Left lung (tissue), 10 donors: Measurements from ENCODE around the gene MSTN. TPM values are rescaled to one million over a fixed set of nuclear protein-coding genes. Genes with fewer than 3 reads are reported as not detected.
"Not testable (repeated sequence)": the region's sequence is repeated elsewhere in the genome, so short reads cannot be mapped to it uniquely, and the experiment has no call there.

Experiments
- ATAC-seq: fragments of 200-7000 bp; cut with Tn5 transposase; one replicate; pipeline ENCODE4 v1.9.1; 2020; ENCODE audit warnings: moderate library complexity
- DNase-seq, 4 donors: peaks; one replicate each; pipeline ENCODE4 v3.0.0-alpha.2; 2013 to 2020
- H3K27ac ChIP-seq, 2 donors: fragments of 200-600 bp; sonication (generic) in 1 of 2; one replicate each; pipeline versions ENCODE4 v1.5.0 to v1.8.0; 2020 to 2021
- H3K27me3 ChIP-seq, 2 donors: fragments of 200-600 bp; sonication (generic) in 1 of 2; one replicate each; pipeline versions ENCODE4 v1.5.0 to v1.8.0; 2020 to 2021
- H3K36me3 ChIP-seq, 2 donors: fragments of 200-600 bp; sonication (generic) in 1 of 2; one replicate each; pipeline versions ENCODE4 v1.5.0 to v1.8.0; 2020 to 2021
- H3K4me1 ChIP-seq, 2 donors: fragments of 200-600 bp; one replicate each; pipeline ENCODE4 v1.8.0; 2021
- H3K4me3 ChIP-seq, 2 donors: fragments of 200-600 bp; sonication (generic) in 1 of 2; one replicate each; pipeline versions ENCODE4 v1.5.0 to v1.8.0; 2020 to 2021; ENCODE audit warnings: mild to moderate bottlenecking in 1 of 2
- H3K9me3 ChIP-seq, 2 donors: fragments of 200-600 bp; sonication (generic) in 1 of 2; one replicate each; pipeline versions ENCODE4 v1.5.0 to v1.8.0; 2020 to 2021
- intact Hi-C, 2 donors: fragments of 100-400 bp; cut with DNase I; formaldehyde crosslinking; loops; one replicate each; pipeline versions ENCODE4 v1.11.2 to v1.14.2; 2022
- polyA plus RNA-seq, 6 donors: library from polyadenylated mRNA; unstranded; fragments of 120-200 nt; gene quantifications; one replicate each; pipeline ENCODE4 v1.2.1, GENCODE V29; 2013; ENCODE audit not compliant: insufficient read length in 6 of 6
- total RNA-seq, 2 donors: library from RNA; stranded (reverse); fragmentation: NEBNext Ultra II Directional; extraction: Animal tissue kit (Norgen Biotek cat#: 25700); gene quantifications; one replicate each; pipeline ENCODE4 v1.2.1, GENCODE V29; 2021
- TF ChIP-seq, protein P1 (sequence below), 2 donors: fragments of 200-600 bp; sonication (generic) in 1 of 2; IDR thresholded peaks; one replicate each; pipeline versions ENCODE4 v1.5.0 to v1.8.0; 2021; ENCODE audit warnings: antibody characterized with exemption in 2 of 2
- donor health status: DM: no; HTN: yes; CAD: no.
- donor health status: DM: no; HTN: no; CAD: no.

Gene MSTN
- total and polyA plus RNA-seq, 8 donors: 0.12 to 1.4 (median 1.2) TPM; not detected in 1

DNA sequence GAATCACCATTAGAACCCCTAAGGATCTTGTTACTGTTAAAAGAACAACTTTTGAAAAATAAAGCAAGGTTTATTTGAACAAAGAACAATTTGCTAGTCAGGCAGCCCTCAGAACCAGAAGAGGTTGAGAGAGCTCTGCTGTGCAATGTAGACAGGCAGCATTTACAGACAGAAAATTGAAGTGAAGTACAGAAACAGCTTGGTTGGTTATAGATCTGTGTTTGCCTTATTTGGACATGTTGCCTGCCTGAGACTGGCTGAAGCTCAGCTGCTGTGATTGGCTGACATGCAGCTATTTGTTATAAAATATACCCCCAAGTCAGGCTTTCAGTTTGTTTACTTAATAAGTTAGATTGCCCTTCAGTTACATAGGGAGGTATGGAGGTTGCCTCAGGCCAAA lies 12.5 kb downstream of the MSTN start:
- H3K9me3 ChIP-seq: no peaks in the 10 kb centered on the region
- DNase-seq (no peak), ATAC-seq (no peak)
- TF ChIP-seq, protein P1, sequence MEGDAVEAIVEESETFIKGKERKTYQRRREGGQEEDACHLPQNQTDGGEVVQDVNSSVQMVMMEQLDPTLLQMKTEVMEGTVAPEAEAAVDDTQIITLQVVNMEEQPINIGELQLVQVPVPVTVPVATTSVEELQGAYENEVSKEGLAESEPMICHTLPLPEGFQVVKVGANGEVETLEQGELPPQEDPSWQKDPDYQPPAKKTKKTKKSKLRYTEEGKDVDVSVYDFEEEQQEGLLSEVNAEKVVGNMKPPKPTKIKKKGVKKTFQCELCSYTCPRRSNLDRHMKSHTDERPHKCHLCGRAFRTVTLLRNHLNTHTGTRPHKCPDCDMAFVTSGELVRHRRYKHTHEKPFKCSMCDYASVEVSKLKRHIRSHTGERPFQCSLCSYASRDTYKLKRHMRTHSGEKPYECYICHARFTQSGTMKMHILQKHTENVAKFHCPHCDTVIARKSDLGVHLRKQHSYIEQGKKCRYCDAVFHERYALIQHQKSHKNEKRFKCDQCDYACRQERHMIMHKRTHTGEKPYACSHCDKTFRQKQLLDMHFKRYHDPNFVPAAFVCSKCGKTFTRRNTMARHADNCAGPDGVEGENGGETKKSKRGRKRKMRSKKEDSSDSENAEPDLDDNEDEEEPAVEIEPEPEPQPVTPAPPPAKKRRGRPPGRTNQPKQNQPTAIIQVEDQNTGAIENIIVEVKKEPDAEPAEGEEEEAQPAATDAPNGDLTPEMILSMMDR (IDR thresholded peaks at IDR 0.05): no peak
- no peaks in the 10 kb centered on the region for H3K36me3 ChIP-seq
- intact Hi-C loops: no loop called here
- no peaks in the 10 kb centered on the region for H3K27me3 ChIP-seq
- H3K4me1 ChIP-seq: no peaks in the 10 kb centered on the region
- no peak overlapping the region for H3K27ac ChIP-seq
- no peak overlapping the region for H3K4me3 ChIP-seq

DNA sequence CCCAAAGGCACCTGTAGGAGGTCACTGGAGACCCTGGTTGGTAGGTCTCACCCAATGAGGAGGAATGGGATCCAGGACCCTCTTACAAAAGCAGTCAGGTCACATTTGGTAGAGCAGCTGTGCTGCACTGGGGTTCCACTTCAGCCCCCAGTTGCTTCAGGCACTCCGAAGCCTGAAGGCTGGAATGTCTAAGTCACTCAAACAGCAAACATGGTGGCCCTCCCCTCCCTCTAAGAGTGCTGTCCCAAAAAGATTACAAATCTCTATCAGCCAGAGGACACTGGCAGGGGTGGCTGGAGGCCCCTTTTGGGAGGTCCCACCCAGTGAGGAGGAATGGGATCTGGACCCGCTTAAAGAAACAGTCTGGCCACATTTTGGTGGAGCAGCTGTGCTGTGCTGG lies 17.7 kb downstream of the MSTN start:
- ATAC-seq (no peak), DNase-seq (no peak)
- Histone ChIP-seq H3K36me3 (no peaks in the 10 kb centered on the region), H3K27me3 (no peaks in the 10 kb centered on the region), H3K4me3 (no peak overlapping the region), H3K27ac (no peak overlapping the region), H3K9me3 (no peaks in the 10 kb centered on the region), H3K4me1 (no peaks in the 10 kb centered on the region)
- TF ChIP-seq, protein P1 (IDR thresholded peaks at IDR 0.05): no peak
- intact Hi-C loops: no loop called here

DNA sequence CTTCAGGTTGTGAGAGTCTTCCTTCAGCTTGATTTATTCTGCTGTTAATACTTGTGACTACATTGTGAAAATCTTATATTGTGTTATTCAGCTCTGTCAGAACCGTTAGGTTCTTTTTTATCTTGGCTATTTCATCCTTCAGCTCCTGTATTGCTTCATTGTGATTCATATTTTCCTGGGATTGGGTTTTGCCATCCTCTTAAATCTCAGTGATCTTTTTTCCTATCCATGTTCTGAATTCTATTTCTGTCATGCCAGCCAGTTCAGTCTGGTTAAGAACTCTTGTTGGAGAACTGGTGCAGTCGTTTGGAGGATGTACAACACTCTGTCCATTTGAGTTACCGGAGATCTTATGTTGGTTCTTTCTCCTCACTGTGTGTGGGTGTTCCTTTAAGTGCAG lies 19.1 kb downstream of the MSTN start:
- ATAC-seq: no peak

DNA sequence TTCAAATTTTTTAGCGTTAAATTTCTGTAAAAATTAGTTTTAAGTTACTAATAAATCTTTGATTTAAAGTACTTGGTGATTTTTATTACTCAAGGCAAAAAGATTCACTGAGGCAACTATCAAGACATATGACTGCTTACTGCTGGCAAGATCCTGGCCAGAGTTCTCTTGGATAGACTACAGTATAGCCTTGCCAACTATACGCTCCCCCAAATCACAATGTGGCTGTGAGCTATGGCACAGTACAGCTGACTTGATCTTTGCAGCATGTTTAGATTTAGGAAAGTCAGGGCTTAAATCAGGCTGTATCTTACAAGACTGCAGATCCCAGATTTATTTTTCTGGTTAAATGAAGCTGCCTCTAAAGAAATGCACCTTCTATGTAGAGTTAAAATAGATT lies 26.5 kb downstream of the MSTN start:
- no peak overlapping the region for H3K27ac ChIP-seq
- TF ChIP-seq, protein P1 (IDR thresholded peaks at IDR 0.05): no peak
- no peaks in the 10 kb centered on the region for H3K36me3 ChIP-seq
- H3K4me1 ChIP-seq: no peaks in the 10 kb centered on the region
- DNase-seq (no peak), ATAC-seq (no peak)
- H3K27me3 ChIP-seq: no peaks in the 10 kb centered on the region
- no peak overlapping the region for H3K4me3 ChIP-seq
- intact Hi-C loops: no loop called here
- H3K9me3 ChIP-seq: no peaks in the 10 kb centered on the region

More for the DNA sequence above, 19.1 kb downstream of the MSTN start:
- intact Hi-C loops: no loop called here
- Histone ChIP-seq H3K27me3 (no peaks in the 10 kb centered on the region), H3K4me1 (no peaks in the 10 kb centered on the region), H3K4me3 (no peak overlapping the region), H3K27ac (no peak overlapping the region), H3K36me3 (no peaks in the 10 kb centered on the region), H3K9me3 (no peaks in the 10 kb centered on the region)
- TF ChIP-seq, protein P1 (IDR thresholded peaks at IDR 0.05): no peak
- no peak for DNase-seq

DNA sequence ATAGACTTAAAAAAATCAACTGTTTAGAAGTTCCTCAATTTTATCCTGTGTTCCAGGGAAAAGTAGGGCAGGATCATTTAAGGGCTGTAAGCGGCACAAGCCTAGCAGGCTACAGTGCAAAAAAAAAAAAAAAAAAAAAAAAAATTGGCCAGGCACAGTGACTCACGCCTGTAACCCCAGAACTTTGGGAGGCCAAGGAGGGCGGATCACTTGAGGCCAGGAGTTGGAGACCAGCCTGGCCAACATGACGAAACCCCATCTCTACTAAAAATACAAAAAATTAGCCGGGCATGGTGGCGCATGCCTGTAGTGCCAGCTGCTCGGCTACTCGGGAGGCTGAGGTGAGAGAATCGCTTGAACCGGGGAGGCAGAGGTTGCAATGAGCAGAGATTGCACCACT lies 28.1 kb downstream of the MSTN start:
- intact Hi-C loops, H3K36me3 ChIP-seq, DNase-seq, H3K27ac ChIP-seq, H3K27me3 ChIP-seq, H3K4me1 ChIP-seq, ATAC-seq, H3K4me3 ChIP-seq, H3K9me3 ChIP-seq: not testable (repeated sequence)

DNA sequence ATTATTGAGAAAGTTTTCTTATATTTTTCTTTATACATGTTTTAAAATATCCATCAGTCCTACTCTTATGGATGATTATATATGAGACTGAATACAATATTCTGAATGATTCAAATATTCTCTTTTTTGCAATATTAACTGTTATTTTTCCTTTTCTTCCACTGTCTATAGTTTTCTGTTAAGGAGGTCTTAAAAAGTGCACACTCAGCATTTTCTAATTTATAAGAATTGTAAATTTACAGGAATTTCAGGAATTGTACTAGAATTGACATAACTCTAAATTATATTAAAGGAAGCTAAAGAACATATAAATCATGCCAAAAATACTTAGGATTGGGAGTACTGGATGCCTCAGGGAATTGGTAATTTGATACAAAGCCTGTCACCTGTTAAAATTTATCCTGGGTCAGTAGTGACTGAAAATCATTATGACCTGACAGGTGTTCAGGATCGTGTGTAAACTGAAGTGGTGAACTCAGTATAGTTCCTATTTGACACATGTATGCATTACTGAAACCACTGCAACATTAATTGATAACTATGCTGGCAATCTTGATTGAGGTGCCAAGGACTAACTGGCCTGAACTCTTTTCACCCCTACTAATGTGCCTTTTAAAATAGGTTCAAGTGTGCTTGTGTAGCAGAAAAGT lies 30.4 kb downstream of the MSTN start:
- Histone ChIP-seq H3K36me3 (no peaks in the 10 kb centered on the region), H3K9me3 (no peaks in the 10 kb centered on the region), H3K4me1 (no peaks in the 10 kb centered on the region), H3K27ac (no peak overlapping the region), H3K4me3 (no peak overlapping the region), H3K27me3 (no peaks in the 10 kb centered on the region)
- TF ChIP-seq, protein P1 (IDR thresholded peaks at IDR 0.05): no peak
- ATAC-seq: no peak
- DNase-seq: no peak
- intact Hi-C loops: no loop called here
